HepG2 (cell line): ENCODE data around the gene PIEZO2. TPM values are rescaled to one million over a fixed set of nuclear protein-coding genes. Genes with fewer than 3 reads are reported as not detected.

Experiments used
- ATAC-seq: fragments of 200-7000 bp; cut with Tn5 transposase; 3 replicates; pipeline ENCODE4 v1.9.1; 2020; ENCODE audit warnings: mild to moderate bottlenecking, moderate library complexity
- BruUV-seq: library from RNA; stranded (reverse); fragments of 400-500 nt; replicated peaks from 2 replicates; lab custom pipeline; 2021; lab: Mats Ljungman, UMichigan
- CTCF ChIA-PET: fragments of 300-600 bp; formaldehyde crosslinking; extraction: SDS; loops from one replicate; lab custom pipeline; 2021; ENCODE audit warnings: low total read pairs, inconsistent platforms, low intra/inter-chr PET ratio; lab: Yijun Ruan, JAX
- POLR2A ChIA-PET: fragments of 350-600 bp; sonication (Branson Sonifier 250); formaldehyde crosslinking; loops from one replicate; lab custom pipeline; 2020; ENCODE audit warnings: antibody characterized with exemption, inconsistent platforms; lab: Yijun Ruan, JAX
- DNase-seq: peaks from one replicate; pipeline ENCODE4 v3.0.0-alpha.2; 2015; ENCODE audit warnings: low spot score
- FAIRE-seq: peaks from 3 replicates; lab custom pipeline; 2011; peaks lifted over from hg19 to GRCh38; lab: Jason Lieb, UNC
- H2AFZ ChIP-seq: one replicate; pipeline ENCODE4 v1.6.1; 2011; ENCODE audit warnings: low read length, inconsistent platforms
- H3K27ac ChIP-seq: fragments of 300-600 bp; 3 replicates; pipeline ENCODE4 v1.8.0; 2011; ENCODE audit warnings: mixed run types, mild to moderate bottlenecking, mixed read lengths, low read length, inconsistent platforms; ENCODE audit not compliant: insufficient read depth; ENCODE audit errors: extremely low read length
- H3K27me3 ChIP-seq, 2 experiments: fragments of 200-600 bp in 1 of 2; 2 replicates in 1 of 2; 3 replicates in 1 of 2; pipeline versions ENCODE4 v1.6.0 to v1.8.0; 2011; ENCODE audit warnings: low read length in 2 of 2, mild to moderate bottlenecking in 2 of 2, moderate library complexity in 2 of 2, inconsistent platforms in 1 of 2; ENCODE audit not compliant: insufficient read depth in 2 of 2, control insufficient read depth in 1 of 2
- H3K36me3 ChIP-seq, 2 experiments: fragments of 200-600 bp in 1 of 2; replicated peaks in 1 of 2; 2 replicates in 1 of 2; 3 replicates in 1 of 2; pipeline versions ENCODE4 v1.5.1 to v1.8.0; 2011; ENCODE audit warnings: low read length in 2 of 2, inconsistent platforms in 1 of 2; ENCODE audit not compliant: insufficient read depth in 2 of 2, control insufficient read depth in 1 of 2
- H3K4me1 ChIP-seq: 2 replicates; pipeline ENCODE4 v1.5.1; 2012; ENCODE audit warnings: low read length, inconsistent platforms; ENCODE audit not compliant: insufficient read depth
- H3K4me2 ChIP-seq: 2 replicates; pipeline ENCODE4 v1.6.0; 2011; ENCODE audit warnings: low read depth, low read length, inconsistent platforms
- H3K4me3 ChIP-seq, 3 experiments: fragments of 200-600 bp in 1 of 3; sonication (generic), shearing (Covaris generic) in 1 of 3; replicated peaks in 1 of 3; 2 replicates each; pipeline ENCODE4 v1.5.1; 2011 to 2016; ENCODE audit warnings: low read length in 3 of 3, inconsistent platforms in 2 of 3, low read depth in 2 of 3, mild to moderate bottlenecking in 2 of 3, control low read depth in 1 of 3, mixed read lengths in 1 of 3; ENCODE audit not compliant: insufficient read depth in 1 of 3
- H3K79me2 ChIP-seq: one replicate; pipeline ENCODE4 v1.6.1; 2011; ENCODE audit warnings: low read length, inconsistent platforms; ENCODE audit not compliant: insufficient read depth
- H3K9ac ChIP-seq: 2 replicates; pipeline ENCODE4 v1.6.0; 2011; ENCODE audit warnings: mild to moderate bottlenecking, low read depth, low read length, inconsistent platforms; ENCODE audit not compliant: insufficient read depth
- H3K9me3 ChIP-seq: 2 replicates; pipeline ENCODE4 v1.5.1; 2012; ENCODE audit warnings: mild to moderate bottlenecking, low read length
- H4K20me1 ChIP-seq: 2 replicates; pipeline ENCODE4 v1.6.0; 2011; ENCODE audit warnings: inconsistent platforms, mild to moderate bottlenecking, low read length, moderate library complexity; ENCODE audit not compliant: insufficient read depth
- KDM2A ChIP-seq: sonication (generic); formaldehyde crosslinking; IDR thresholded peaks from 2 replicates; pipeline ENCODE4 v1.4.0; 2020; ENCODE audit warnings: low read depth, missing genetic modification reagents, borderline replicate concordance
- KDM5B ChIP-seq: sonication (generic); formaldehyde crosslinking; IDR thresholded peaks from 2 replicates; pipeline ENCODE4 v1.4.0; 2020; ENCODE audit warnings: missing genetic modification reagents, mild to moderate bottlenecking, borderline replicate concordance
- NR1H2 ChIP-seq: sonication (generic); formaldehyde crosslinking; IDR thresholded peaks from 2 replicates; pipeline ENCODE4 v1.8.1; 2022; ENCODE audit warnings: low read depth, missing genetic modification reagents, borderline replicate concordance
- SOX6 ChIP-seq, 2 experiments: fragments of 450-650 bp in 1 of 2; sonication (generic) in 1 of 2; formaldehyde crosslinking in 1 of 2; IDR thresholded peaks; 2 replicates each; pipeline versions ENCODE4 v1.4.0 to v1.6.1; 2017 to 2020; ENCODE audit warnings: antibody characterized with exemption in 1 of 2, mild to moderate bottlenecking in 1 of 2, missing genetic modification reagents in 1 of 2
- ZNF557 ChIP-seq: sonication (generic); formaldehyde crosslinking; IDR thresholded peaks from 2 replicates; pipeline ENCODE4 v1.4.0; 2020; ENCODE audit warnings: missing genetic modification reagents
- ZNF777 ChIP-seq: sonication (generic); formaldehyde crosslinking; IDR thresholded peaks from 2 replicates; pipeline ENCODE4 v1.4.0; 2020; ENCODE audit warnings: missing genetic modification reagents
- WGBS: methylation state at CpG from one replicate; pipeline ENCODE4 v1.1.6; 2017; ENCODE audit warnings: low lambda C conversion rate; 5-methylcytosine and 5-hydroxymethylcytosine counted together
- in situ Hi-C: cut with HindIII; loops from 2 replicates; pipeline ENCODE4 v1.10.0; 2017; ENCODE audit warnings: low pct_unique_long_range_greater_than_20kb; ENCODE audit not compliant: extremely low pct_ligation_motif_present
- intact Hi-C: fragments of 100-400 bp; cut with micrococcal nuclease; formaldehyde crosslinking; loops from one replicate; pipeline ENCODE4 v1.10.0; 2022; ENCODE audit not compliant: unreplicated experiment
- polyA plus RNA-seq, 8 experiments: library from polyadenylated mRNA; depleted of rRNA in 3 of 8; stranded (reverse) in 7 of 8; unstranded in 1 of 8; fragments of >200 nt; fragmentation: Illumina TruSeq in 4 of 8; extraction: Trizol in 4 of 8; gene quantifications; 2 replicates each; pipeline versions ENCODE4 v1.2.1 to v1.2.3, GENCODE V29; 2011 to 2016; ENCODE audit warnings: low read depth in 4 of 8, missing spikeins in 1 of 8, mixed read lengths in 1 of 8; ENCODE audit not compliant: insufficient read depth in 1 of 8
- total RNA-seq, 5 experiments: library from RNA; depleted of rRNA; stranded (reverse); fragments of >200 nt; fragmentation: Illumina TruSeq; extraction: Trizol; gene quantifications; 2 replicates each; pipeline ENCODE4 v1.2.3, GENCODE V29; 2016; ENCODE audit warnings: low read depth in 1 of 5
- TF ChIP-seq, protein P1 (sequence below): sonication (generic); formaldehyde crosslinking; IDR thresholded peaks from 2 replicates; pipeline ENCODE4 v1.5.0; 2020; ENCODE audit warnings: mild to moderate bottlenecking, missing genetic modification reagents

The PIEZO2 gene
- total and polyA plus RNA-seq, 2 of the 13 experiments (the other 11 are each of a cell fraction or from before 2014, with no cell fraction given) = 15.2 to 27.2 TPM

DNA sequence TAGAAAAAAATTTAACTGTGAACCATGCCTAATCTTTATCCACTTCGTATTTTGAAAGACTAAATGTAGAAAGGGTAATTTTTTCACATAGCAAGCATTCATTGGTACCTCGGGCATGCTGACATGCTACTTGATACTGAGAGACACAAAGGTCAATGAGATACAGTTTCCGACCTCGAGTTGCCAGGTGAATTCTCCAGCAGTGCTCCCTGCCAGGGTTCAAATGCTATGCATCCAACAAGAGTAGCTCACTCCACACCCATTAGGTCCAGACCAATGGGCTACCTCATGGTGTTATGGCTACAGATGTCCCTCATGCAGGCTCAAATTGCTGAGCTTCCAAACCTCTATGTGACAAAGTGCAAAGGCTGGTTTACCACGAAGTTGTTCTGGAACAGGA is 305.8 kb downstream of the PIEZO2 start:
- H4K20me1 ChIP-seq = no peaks in the 10 kb centered on the region
- intact Hi-C loops (no loop called here), in situ Hi-C loops (no loop called here)
- no TSS peak for BruUV-seq
- POLR2A ChIA-PET = no interaction called here
- DNase-seq (no peak), ATAC-seq (no peak), FAIRE-seq (no peak)
- H3K9ac ChIP-seq = no peak overlapping the region
- no peaks in the 10 kb centered on the region for H3K79me2 ChIP-seq
- WGBS = 73% methylated on average over 3 of the region's 5 CpGs
- H3K27me3 ChIP-seq = no peaks in the 10 kb centered on the region
- H2AFZ ChIP-seq = no peak overlapping the region
- no peaks in the 10 kb centered on the region; a peak in 1 of 5 replicates for H3K36me3 ChIP-seq
- H3K27ac ChIP-seq = no peak overlapping the region
- H3K4me3 ChIP-seq = no peak overlapping the region
- H3K9me3 ChIP-seq = no peaks in the 10 kb centered on the region
- H3K4me2 ChIP-seq = no peak overlapping the region
- TF ChIP-seq KDM5B (CRISPR knock-in tag) (no peak), KDM2A (CRISPR knock-in tag) (no peak), NR1H2 (CRISPR knock-in tag) (no peak), ZNF557 (CRISPR knock-in tag) (no peak), SOX6 (IDR thresholded peaks at IDR 0.05) (no peak), SOX6 (CRISPR knock-in tag; IDR thresholded peaks at IDR 0.05) (no peak)
- TF ChIP-seq, all 625 proteins: peak for 0
- CTCF ChIA-PET = no interaction called here
- peaks cover 17% of the 10 kb centered on the region for H3K4me1 ChIP-seq

DNA sequence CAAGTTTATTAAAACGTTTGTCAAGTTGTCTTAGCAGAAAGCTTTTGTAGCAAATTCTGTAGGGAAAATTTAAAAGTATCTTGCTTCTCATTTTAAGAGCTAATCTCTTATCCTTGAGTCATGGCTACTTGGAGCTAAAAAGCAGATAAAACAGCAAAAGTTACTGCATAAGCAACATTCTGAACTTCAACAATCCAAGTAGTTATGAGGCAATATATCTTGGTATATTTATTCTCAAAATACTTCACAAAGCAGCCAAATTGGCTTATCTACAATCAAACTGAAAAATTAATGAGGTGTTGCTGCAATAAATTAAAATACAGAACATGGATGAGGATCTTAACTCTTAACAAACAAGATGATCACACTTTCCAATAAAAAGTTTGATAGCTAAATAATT is 306.5 kb downstream of the PIEZO2 start:
- ChIA-PET POLR2A (no interaction called here), CTCF (no interaction called here)
- DNase-seq (no peak), ATAC-seq (no peak), FAIRE-seq (no peak)
- no peak for TF ChIP-seq ZNF777 (CRISPR knock-in tag)
- TF ChIP-seq, protein P1, sequence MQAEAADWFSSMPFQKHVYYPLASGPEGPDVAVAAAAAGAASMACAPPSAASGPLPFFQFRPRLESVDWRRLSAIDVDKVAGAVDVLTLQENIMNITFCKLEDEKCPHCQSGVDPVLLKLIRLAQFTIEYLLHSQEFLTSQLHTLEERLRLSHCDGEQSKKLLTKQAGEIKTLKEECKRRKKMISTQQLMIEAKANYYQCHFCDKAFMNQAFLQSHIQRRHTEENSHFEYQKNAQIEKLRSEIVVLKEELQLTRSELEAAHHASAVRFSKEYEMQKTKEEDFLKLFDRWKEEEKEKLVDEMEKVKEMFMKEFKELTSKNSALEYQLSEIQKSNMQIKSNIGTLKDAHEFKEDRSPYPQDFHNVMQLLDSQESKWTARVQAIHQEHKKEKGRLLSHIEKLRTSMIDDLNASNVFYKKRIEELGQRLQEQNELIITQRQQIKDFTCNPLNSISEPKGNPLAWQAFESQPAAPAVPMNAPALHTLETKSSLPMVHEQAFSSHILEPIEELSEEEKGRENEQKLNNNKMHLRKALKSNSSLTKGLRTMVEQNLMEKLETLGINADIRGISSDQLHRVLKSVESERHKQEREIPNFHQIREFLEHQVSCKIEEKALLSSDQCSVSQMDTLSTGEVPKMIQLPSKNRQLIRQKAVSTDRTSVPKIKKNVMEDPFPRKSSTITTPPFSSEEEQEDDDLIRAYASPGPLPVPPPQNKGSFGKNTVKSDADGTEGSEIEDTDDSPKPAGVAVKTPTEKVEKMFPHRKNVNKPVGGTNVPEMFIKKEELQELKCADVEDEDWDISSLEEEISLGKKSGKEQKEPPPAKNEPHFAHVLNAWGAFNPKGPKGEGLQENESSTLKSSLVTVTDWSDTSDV = no peak
- peaks cover 11% of the 10 kb centered on the region for H3K4me1 ChIP-seq
- no peak overlapping the region for H3K4me3 ChIP-seq
- WGBS = 20% methylated on average over 1 of the region's 1 CpG
- in situ Hi-C loops = no loop called here
- no peak overlapping the region for H3K27ac ChIP-seq
- H3K27me3 ChIP-seq = no peaks in the 10 kb centered on the region
- H3K79me2 ChIP-seq = no peaks in the 10 kb centered on the region
- H4K20me1 ChIP-seq = no peaks in the 10 kb centered on the region
- no peaks in the 10 kb centered on the region; a peak in 1 of 5 replicates for H3K36me3 ChIP-seq
- no peaks in the 10 kb centered on the region for H3K9me3 ChIP-seq
- intact Hi-C loops = no loop called here
- no TSS peak for BruUV-seq
- H3K9ac ChIP-seq = no peak overlapping the region
- H3K4me2 ChIP-seq = no peak overlapping the region
- H2AFZ ChIP-seq = no peak overlapping the region
